ENCODE data around the gene CBX8. TPM values are rescaled to one million over a fixed set of nuclear protein-coding genes. Genes with fewer than 3 reads are reported as not detected.

The CBX8 gene
- total and polyA plus RNA-seq, 2 of the 13 experiments (the other 11 are each of a cell fraction or from before 2014, with no cell fraction given) = 0.34 to 12.6 TPM

GRCh38 chr17:79788989-79789942, 7.6 kb downstream of the CBX8 start (continued):
- TF ChIP-seq, protein P1, sequence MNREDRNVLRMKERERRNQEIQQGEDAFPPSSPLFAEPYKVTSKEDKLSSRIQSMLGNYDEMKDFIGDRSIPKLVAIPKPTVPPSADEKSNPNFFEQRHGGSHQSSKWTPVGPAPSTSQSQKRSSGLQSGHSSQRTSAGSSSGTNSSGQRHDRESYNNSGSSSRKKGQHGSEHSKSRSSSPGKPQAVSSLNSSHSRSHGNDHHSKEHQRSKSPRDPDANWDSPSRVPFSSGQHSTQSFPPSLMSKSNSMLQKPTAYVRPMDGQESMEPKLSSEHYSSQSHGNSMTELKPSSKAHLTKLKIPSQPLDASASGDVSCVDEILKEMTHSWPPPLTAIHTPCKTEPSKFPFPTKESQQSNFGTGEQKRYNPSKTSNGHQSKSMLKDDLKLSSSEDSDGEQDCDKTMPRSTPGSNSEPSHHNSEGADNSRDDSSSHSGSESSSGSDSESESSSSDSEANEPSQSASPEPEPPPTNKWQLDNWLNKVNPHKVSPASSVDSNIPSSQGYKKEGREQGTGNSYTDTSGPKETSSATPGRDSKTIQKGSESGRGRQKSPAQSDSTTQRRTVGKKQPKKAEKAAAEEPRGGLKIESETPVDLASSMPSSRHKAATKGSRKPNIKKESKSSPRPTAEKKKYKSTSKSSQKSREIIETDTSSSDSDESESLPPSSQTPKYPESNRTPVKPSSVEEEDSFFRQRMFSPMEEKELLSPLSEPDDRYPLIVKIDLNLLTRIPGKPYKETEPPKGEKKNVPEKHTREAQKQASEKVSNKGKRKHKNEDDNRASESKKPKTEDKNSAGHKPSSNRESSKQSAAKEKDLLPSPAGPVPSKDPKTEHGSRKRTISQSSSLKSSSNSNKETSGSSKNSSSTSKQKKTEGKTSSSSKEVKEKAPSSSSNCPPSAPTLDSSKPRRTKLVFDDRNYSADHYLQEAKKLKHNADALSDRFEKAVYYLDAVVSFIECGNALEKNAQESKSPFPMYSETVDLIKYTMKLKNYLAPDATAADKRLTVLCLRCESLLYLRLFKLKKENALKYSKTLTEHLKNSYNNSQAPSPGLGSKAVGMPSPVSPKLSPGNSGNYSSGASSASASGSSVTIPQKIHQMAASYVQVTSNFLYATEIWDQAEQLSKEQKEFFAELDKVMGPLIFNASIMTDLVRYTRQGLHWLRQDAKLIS (CRISPR knock-in tag; IDR thresholded peaks at IDR 0.05) = no peak
- TF ChIP-seq ZNF646 (CRISPR knock-in tag; IDR thresholded peaks at IDR 0.05) (no peak), SP5 (CRISPR knock-in tag; IDR thresholded peaks at IDR 0.05; ENCODE audit: borderline replicate concordance, low read depth) (no peak), ZNF33A (CRISPR knock-in tag; IDR thresholded peaks at IDR 0.05; ENCODE audit: borderline replicate concordance) (0 out of 2 replicates have a peak, but pooled peaks have one; percentile 74), GABPA (IDR thresholded peaks at IDR 0.05; ENCODE audit: low read depth, low read length) (no peak), GABPA (CRISPR knock-in tag; IDR thresholded peaks at IDR 0.05; ENCODE audit: low read depth) (no peak), ZNF746 (CRISPR knock-in tag; IDR thresholded peaks at IDR 0.05) (no peak; the same call in 1 of the 2 replicates), TARDBP (CRISPR knock-in tag; IDR thresholded peaks at IDR 0.05) (no peak), ZNF264 (CRISPR knock-in tag; IDR thresholded peaks at IDR 0.05) (no peak), ZNF598 (CRISPR knock-in tag; IDR thresholded peaks at IDR 0.05; ENCODE audit: borderline replicate concordance) (no peak), EZH2 (conservative IDR thresholded peaks at IDR 0.05; ENCODE audit: low read depth, low read length) (no peak), ZSCAN29 (CRISPR knock-in tag; conservative IDR thresholded peaks at IDR 0.05) (0 out of 2 replicates have a peak, but pooled peaks have one; percentile 18), ZNF703 (CRISPR knock-in tag; IDR thresholded peaks at IDR 0.05; ENCODE audit: borderline replicate concordance) (no peak), ZNF569 (CRISPR knock-in tag; IDR thresholded peaks at IDR 0.05; ENCODE audit: borderline replicate concordance) (no peak)
- TF ChIP-seq, protein P2, sequence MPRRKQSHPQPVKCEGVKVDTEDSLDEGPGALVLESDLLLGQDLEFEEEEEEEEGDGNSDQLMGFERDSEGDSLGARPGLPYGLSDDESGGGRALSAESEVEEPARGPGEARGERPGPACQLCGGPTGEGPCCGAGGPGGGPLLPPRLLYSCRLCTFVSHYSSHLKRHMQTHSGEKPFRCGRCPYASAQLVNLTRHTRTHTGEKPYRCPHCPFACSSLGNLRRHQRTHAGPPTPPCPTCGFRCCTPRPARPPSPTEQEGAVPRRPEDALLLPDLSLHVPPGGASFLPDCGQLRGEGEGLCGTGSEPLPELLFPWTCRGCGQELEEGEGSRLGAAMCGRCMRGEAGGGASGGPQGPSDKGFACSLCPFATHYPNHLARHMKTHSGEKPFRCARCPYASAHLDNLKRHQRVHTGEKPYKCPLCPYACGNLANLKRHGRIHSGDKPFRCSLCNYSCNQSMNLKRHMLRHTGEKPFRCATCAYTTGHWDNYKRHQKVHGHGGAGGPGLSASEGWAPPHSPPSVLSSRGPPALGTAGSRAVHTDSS (CRISPR knock-in tag; conservative IDR thresholded peaks at IDR 0.05) = no peak

Data from HepG2 (cell line).